BE2C (cell line): ENCODE measurements around the gene CPSF2.

Experiments
- DNase-seq: peaks from one replicate; pipeline ENCODE4 v3.0.0-alpha.2; 2020
- H3K27me3 ChIP-seq: fragments of 250-450 bp; sonication (Bioruptor Pico); 2 replicates; pipeline ENCODE4 v1.5.1; 2020; ENCODE audit warnings: mild to moderate bottlenecking
- H3K36me3 ChIP-seq: fragments of 250-450 bp; sonication (Bioruptor Pico); 2 replicates; pipeline ENCODE4 v1.5.1; 2020; ENCODE audit warnings: mild to moderate bottlenecking
- H3K4me1 ChIP-seq: fragments of 250-450 bp; sonication (Bioruptor Pico); 2 replicates; pipeline ENCODE4 v1.5.1; 2020
- H3K4me3 ChIP-seq: 2 replicates; pipeline ENCODE4 v1.5.1; 2011; ENCODE audit warnings: low read depth, low read length
- H3K9me3 ChIP-seq: fragments of 250-450 bp; sonication (Bioruptor Pico); 2 replicates; pipeline ENCODE4 v1.5.1; 2020
- CTCF ChIP-seq: IDR thresholded peaks from 2 replicates; pipeline ENCODE4 v1.5.1; 2012; ENCODE audit warnings: mild to moderate bottlenecking, low read depth, low read length

CPSF2 gene

DNA sequence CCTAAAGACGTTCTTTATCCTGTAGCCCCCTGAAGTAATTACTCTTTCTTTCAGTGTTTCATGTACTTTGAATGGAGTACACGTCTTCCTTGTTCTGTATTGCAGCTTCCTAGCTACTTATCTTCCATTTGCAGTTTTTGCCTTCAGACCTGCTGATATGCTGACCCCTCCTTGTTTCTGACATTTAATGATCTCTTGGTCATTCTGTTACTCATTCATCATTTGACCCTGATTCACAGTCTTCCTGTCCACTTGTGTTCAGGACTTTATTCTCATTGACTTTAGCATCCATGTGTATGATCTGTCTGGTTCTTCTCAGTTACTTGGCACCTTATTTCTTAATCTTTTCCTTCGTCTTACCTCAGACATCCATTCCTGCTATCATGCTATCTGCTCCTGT lies 22.2 kb downstream of the CPSF2 start:
- no peak for DNase-seq
- TF ChIP-seq CTCF: no peak
- H3K4me3 ChIP-seq: no peak overlapping the region
- H3K36me3 ChIP-seq: peaks cover 81% of the 10 kb centered on the region
- no peaks in the 10 kb centered on the region for H3K9me3 ChIP-seq
- H3K27me3 ChIP-seq: no peaks in the 10 kb centered on the region
- no peaks in the 10 kb centered on the region for H3K4me1 ChIP-seq

GRCh38 chr14:92144708-92145107 lies 22.9 kb downstream of the CPSF2 start:
- no peak for DNase-seq
- peaks cover 81% of the 10 kb centered on the region for H3K36me3 ChIP-seq
- no peaks in the 10 kb centered on the region for H3K4me1 ChIP-seq
- H3K27me3 ChIP-seq: no peaks in the 10 kb centered on the region
- H3K9me3 ChIP-seq: no peaks in the 10 kb centered on the region
- no peak for TF ChIP-seq CTCF
- H3K4me3 ChIP-seq: no peak overlapping the region

GRCh38 chr14:92153581-92153980 lies 31.8 kb downstream of the CPSF2 start:
- H3K36me3 ChIP-seq: peaks cover 51% of the 10 kb centered on the region
- H3K27me3 ChIP-seq: no peaks in the 10 kb centered on the region
- no peak overlapping the region for H3K4me3 ChIP-seq
- no peaks in the 10 kb centered on the region for H3K4me1 ChIP-seq
- H3K9me3 ChIP-seq: no peaks in the 10 kb centered on the region
- DNase-seq: no peak
- no peak for TF ChIP-seq CTCF

DNA sequence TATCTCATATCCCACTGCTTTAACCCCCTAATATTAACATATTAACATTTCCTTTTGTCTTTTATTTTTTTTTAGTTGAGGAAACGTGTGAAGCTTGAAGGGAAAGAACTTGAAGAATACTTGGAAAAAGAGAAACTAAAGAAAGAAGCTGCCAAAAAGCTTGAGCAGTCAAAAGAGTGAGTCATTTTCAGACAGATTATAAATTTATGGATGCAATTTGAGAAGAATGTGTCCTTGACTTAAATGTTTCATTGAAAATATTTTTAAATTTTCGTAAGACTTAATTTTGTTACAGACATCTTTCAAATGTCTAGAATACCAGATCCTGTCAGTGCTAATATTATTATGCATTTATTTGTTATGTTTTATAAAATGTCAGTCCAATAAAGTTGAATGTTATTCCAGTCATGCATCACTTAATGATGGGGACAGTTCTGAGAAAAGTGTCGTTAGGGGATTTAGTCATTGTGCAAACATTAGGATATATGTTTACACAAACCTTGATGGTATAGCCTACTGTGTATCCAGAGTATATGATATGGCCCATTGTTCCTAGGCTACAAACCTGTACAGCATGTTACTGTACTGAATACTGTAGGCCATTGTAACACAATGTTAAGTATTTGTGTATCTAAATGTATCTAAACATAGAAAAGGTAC lies 32.6 kb downstream of the CPSF2 start:
- no peak overlapping the region for H3K4me3 ChIP-seq
- peaks cover 49% of the 10 kb centered on the region for H3K36me3 ChIP-seq
- TF ChIP-seq CTCF: no peak
- no peaks in the 10 kb centered on the region for H3K9me3 ChIP-seq
- no peak for DNase-seq
- H3K27me3 ChIP-seq: no peaks in the 10 kb centered on the region
- no peaks in the 10 kb centered on the region for H3K4me1 ChIP-seq

GRCh38 chr14:92160619-92161018 lies 38.9 kb downstream of the CPSF2 start:
- Histone ChIP-seq H3K4me1 (no peaks in the 10 kb centered on the region), H3K9me3 (no peaks in the 10 kb centered on the region), H3K4me3 (no peak overlapping the region), H3K36me3 (peaks cover 77% of the 10 kb centered on the region), H3K27me3 (no peaks in the 10 kb centered on the region)
- no peak for TF ChIP-seq CTCF
- DNase-seq: no peak

- no peak for DNase-seq
- no peak for TF ChIP-seq CTCF
- H3K36me3 ChIP-seq: peaks cover 74% of the 10 kb centered on the region
- no peaks in the 10 kb centered on the region for H3K4me1 ChIP-seq
- no peak overlapping the region for H3K4me3 ChIP-seq
- no peaks in the 10 kb centered on the region for H3K27me3 ChIP-seq
- no peaks in the 10 kb centered on the region for H3K9me3 ChIP-seq
These were observed 39.8 kb downstream of the CPSF2 start for GRCh38 chr14:92161521-92161920.
